Neural progenitor cell (in vitro differentiated cells): ENCODE data around the gene MATK.

Source experiments
- CTCF ChIP-seq: fragments of 200-600 bp; sonication (generic); IDR thresholded peaks from 2 replicates; pipeline ENCODE4 v1.5.1; 2017; ENCODE audit warnings: antibody characterized with exemption, mild to moderate bottlenecking
- EZH2 ChIP-seq: fragments of 200-600 bp; sonication (generic); IDR thresholded peaks from 2 replicates; pipeline ENCODE4 v1.6.1; 2017; ENCODE audit warnings: antibody characterized with exemption, mild to moderate bottlenecking, moderate library complexity

DNA sequence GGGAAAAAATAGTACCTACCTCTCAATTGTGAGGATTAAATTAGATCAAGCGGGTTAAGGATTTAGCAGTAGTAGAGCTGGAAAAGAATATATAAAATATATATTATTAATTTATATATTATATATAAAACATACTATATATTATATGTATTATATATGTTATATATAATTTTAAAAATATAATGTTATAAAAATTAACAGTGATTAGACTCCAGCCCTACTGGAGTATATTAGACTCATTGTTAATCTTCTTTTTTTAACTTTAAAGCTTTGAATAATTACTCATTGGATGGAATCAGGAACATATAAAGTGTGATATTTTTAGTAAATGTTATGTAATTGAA is 24.1 kb downstream of the MATK start:
- no peak for TF ChIP-seq CTCF
- no peak for TF ChIP-seq EZH2
